Uterus (tissue), 4 donors: Measurements from ENCODE around the gene FST. TPM values are rescaled to one million over a fixed set of nuclear protein-coding genes. Genes with fewer than 3 reads are reported as not detected.

Source experiments
- DNase-seq, 2 donors: peaks; one replicate each; pipeline ENCODE4 v3.0.0-alpha.2; 2019 to 2020
- H3K27ac ChIP-seq, 2 donors: fragments of 200-600 bp; sonication (generic); 1 replicate in 1 of 2; 2 replicates in 1 of 2; pipeline ENCODE4 v1.5.1; 2016 to 2018
- H3K27me3 ChIP-seq, 2 donors: fragments of 200-600 bp; sonication (generic); one replicate each; pipeline ENCODE4 v1.5.1; 2018 to 2019; ENCODE audit warnings: control low read depth in 1 of 2
- H3K36me3 ChIP-seq, 2 donors: fragments of 200-600 bp; sonication (generic); one replicate each; pipeline ENCODE4 v1.5.1; 2019; ENCODE audit warnings: control low read depth in 1 of 2
- H3K4me1 ChIP-seq, 2 donors: fragments of 200-600 bp; sonication (generic); one replicate each; pipeline ENCODE4 v1.5.1; 2018 to 2019; ENCODE audit warnings: control low read depth in 1 of 2
- H3K4me3 ChIP-seq, 2 donors: fragments of 200-600 bp; sonication (generic); 1 replicate in 1 of 2; 2 replicates in 1 of 2; pipeline ENCODE4 v1.5.1; 2018 to 2019; ENCODE audit warnings: mild to moderate bottlenecking in 1 of 2
- H3K9me3 ChIP-seq, 2 donors: fragments of 200-600 bp; sonication (generic); one replicate each; pipeline ENCODE4 v1.5.1; 2019; ENCODE audit warnings: control low read depth in 1 of 2
- POLR2A ChIP-seq, 2 donors: fragments of 450-650 bp; IDR thresholded peaks; one replicate each; pipeline ENCODE4 v1.6.1; 2016; ENCODE audit warnings: antibody characterized with exemption in 2 of 2, mild to moderate bottlenecking in 1 of 2, moderate library complexity in 1 of 2
- intact Hi-C: fragments of 100-400 bp; cut with DNase I; formaldehyde crosslinking; loops from one replicate; pipeline ENCODE4 v1.15.1; 2023; ENCODE audit warnings: low total_unique reads
- total RNA-seq, 4 donors: library from RNA; depleted of rRNA in 3 of 4; stranded (reverse); fragments of >200 nt in 3 of 4; gene quantifications; one replicate each; pipeline versions ENCODE4 v1.1.0 to v1.2.4, GENCODE V29; 2014 to 2023
- TF ChIP-seq, protein P1 (sequence below), 4 experiments: fragments of 200-600 bp in 2 of 4; fragments of 450-650 bp in 2 of 4; sonication (generic) in 2 of 4; IDR thresholded peaks; one replicate each; pipeline ENCODE4 v1.5.1; 2016 to 2019; ENCODE audit warnings: antibody characterized with exemption in 4 of 4, mild to moderate bottlenecking in 2 of 4, moderate library complexity in 1 of 4
- donor health status: DM: yes; HTN: yes; CAD: no.

The FST gene
- total RNA-seq, 4 donors from 2014 or later: 0.51 to 10.0 (median 6.8) TPM

DNA sequence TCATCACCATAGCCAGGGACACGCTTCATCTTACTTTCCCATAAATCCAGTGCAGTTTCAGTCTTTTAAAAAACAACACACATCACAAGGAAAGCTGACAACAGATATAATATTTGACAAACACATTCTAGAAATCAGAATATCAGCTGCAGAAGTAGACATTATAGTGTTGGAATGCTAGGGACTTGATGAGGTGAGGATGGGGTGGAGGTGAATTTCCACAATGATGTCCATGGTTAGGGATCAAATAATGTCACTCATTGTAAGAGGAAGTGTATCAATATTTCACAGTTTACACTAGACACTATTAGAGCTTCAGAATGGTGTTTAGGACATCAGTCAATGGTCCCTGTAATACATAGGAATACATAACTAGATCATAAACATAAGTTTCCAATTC is 7.0 kb downstream of the FST start:
- TF ChIP-seq POLR2A (IDR thresholded peaks at IDR 0.05): no peak
- TF ChIP-seq, protein P1, sequence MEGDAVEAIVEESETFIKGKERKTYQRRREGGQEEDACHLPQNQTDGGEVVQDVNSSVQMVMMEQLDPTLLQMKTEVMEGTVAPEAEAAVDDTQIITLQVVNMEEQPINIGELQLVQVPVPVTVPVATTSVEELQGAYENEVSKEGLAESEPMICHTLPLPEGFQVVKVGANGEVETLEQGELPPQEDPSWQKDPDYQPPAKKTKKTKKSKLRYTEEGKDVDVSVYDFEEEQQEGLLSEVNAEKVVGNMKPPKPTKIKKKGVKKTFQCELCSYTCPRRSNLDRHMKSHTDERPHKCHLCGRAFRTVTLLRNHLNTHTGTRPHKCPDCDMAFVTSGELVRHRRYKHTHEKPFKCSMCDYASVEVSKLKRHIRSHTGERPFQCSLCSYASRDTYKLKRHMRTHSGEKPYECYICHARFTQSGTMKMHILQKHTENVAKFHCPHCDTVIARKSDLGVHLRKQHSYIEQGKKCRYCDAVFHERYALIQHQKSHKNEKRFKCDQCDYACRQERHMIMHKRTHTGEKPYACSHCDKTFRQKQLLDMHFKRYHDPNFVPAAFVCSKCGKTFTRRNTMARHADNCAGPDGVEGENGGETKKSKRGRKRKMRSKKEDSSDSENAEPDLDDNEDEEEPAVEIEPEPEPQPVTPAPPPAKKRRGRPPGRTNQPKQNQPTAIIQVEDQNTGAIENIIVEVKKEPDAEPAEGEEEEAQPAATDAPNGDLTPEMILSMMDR (IDR thresholded peaks at IDR 0.05): no peak
- Histone ChIP-seq H3K36me3 (no peaks in the 10 kb centered on the region), H3K27ac (no peak overlapping the region), H3K9me3 (no peaks in the 10 kb centered on the region), H3K27me3 (no peaks in the 10 kb centered on the region), H3K4me1 (no peaks in the 10 kb centered on the region), H3K4me3 (no peak overlapping the region)
- DNase-seq: no peak
- intact Hi-C loops: no loop called here

DNA sequence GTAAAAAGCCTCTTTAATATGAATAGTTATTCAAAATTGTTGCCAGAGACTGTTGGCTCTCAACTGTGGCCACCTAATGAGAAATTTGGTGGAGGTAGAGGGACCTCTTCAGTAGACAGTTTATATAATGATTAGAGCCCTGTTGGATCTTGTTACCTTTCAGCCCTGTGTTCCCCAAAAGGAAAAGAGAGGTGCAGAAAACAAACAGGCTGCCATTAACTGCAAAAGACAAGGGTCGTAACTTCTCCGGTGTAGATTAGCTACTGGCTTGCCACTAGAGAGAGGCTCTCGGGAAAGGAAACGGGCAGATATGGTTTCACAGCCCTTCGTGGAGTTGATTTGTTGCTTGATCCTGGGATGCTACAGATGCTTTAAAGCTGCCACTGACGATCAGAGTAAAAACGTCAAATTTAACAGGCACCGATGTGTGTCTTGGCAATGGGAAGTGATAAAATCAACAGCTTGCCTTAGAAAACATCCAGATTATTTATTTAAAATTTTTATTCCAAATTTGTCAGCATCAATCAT is 7.8 kb downstream of the FST start:
- Histone ChIP-seq H3K4me1 (no peaks in the 10 kb centered on the region), H3K9me3 (no peaks in the 10 kb centered on the region), H3K4me3 (no peak overlapping the region), H3K27ac (no peak overlapping the region), H3K36me3 (no peaks in the 10 kb centered on the region), H3K27me3 (no peaks in the 10 kb centered on the region)
- no peak for TF ChIP-seq POLR2A (IDR thresholded peaks at IDR 0.05)
- TF ChIP-seq, protein P1 (IDR thresholded peaks at IDR 0.05): no peak
- intact Hi-C loops: no loop called here
- no peak for DNase-seq

DNA sequence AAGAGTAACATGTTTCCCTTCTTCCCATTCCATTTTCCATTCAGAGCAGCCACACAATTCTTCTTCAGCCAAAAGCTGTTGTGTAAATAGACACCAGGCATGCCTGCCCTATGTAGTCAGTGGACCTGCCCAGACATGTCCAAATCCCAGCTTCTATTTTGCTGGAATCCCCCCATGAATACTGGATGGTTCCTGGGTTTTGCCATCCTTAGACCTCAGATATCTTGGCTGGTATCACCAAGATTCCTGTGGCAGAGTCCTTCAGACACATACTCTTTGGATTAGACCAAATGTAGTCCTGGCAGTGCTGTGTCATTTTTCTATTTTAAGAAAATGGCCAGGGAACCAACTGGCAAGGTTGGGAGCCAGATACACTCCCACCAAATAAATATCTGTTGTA is 10.3 kb downstream of the FST start:
- Histone ChIP-seq H3K36me3 (no peaks in the 10 kb centered on the region), H3K4me3 (no peak overlapping the region), H3K27me3 (no peaks in the 10 kb centered on the region), H3K9me3 (no peaks in the 10 kb centered on the region), H3K27ac (no peak overlapping the region), H3K4me1 (no peaks in the 10 kb centered on the region)
- TF ChIP-seq, protein P1 (IDR thresholded peaks at IDR 0.05): no peak
- no peak for TF ChIP-seq POLR2A (IDR thresholded peaks at IDR 0.05)
- no peak for DNase-seq
- intact Hi-C loops: no loop called here

DNA sequence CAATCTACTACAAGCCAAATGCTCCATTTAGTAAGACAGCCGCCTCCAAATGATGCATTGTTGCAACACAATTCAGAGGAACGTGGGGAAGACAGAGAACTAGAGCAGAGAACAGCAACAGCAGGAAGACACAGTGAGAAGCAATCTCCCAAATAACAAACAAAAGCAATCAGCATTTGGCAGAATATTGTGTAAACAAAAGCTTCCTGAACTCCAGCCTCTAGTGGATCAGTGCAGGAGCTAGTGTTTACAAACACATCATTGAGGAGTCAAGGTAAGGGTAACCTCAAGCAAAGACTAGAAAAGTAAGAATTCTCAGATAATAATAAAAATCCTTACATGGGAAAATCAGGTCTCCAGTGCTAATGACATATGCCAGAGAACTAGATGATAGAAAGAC is 20.6 kb downstream of the FST start:
- no peak for TF ChIP-seq POLR2A (IDR thresholded peaks at IDR 0.05)
- TF ChIP-seq, protein P1 (IDR thresholded peaks at IDR 0.05): no peak
- Histone ChIP-seq H3K27ac (no peak overlapping the region), H3K4me3 (no peak overlapping the region), H3K36me3 (no peaks in the 10 kb centered on the region), H3K9me3 (no peaks in the 10 kb centered on the region), H3K27me3 (no peaks in the 10 kb centered on the region), H3K4me1 (no peaks in the 10 kb centered on the region)
- intact Hi-C loops: no loop called here
- no peak for DNase-seq

DNA sequence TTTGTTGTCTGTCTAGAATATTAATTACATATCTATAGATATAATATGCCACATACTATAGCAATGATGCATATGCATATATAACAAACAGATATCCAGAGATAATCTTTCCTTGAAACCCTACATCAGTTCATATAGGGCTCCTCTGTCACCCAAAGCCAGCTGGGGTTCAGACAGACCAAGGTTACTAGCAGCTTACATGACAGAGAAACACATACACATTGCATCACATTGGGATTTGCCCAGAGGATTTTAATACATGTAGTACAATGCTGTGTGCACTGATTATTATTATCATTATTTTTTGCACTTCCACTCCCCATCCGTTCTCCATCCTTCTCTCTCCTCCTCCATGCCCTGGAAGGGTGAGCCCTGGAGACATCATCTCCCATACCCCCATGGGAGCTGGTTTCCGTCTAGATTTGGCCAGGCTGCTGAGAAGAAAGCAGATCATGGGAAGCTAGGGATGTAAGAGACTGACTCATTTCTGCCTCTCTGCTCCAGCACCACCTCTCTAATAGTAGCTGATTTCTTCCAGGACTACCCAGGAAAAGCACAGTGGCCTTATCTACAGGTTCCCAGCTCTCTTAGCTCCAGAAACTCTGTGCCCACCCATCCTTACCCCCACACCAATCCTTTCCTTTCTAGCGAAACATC is 23.3 kb downstream of the FST start:
- intact Hi-C loops: no loop called here
- Histone ChIP-seq H3K27me3 (no peaks in the 10 kb centered on the region), H3K27ac (no peak overlapping the region), H3K4me1 (no peaks in the 10 kb centered on the region), H3K9me3 (no peaks in the 10 kb centered on the region), H3K4me3 (no peak overlapping the region), H3K36me3 (no peaks in the 10 kb centered on the region)
- no peak for TF ChIP-seq POLR2A (IDR thresholded peaks at IDR 0.05)
- TF ChIP-seq, protein P1 (IDR thresholded peaks at IDR 0.05): no peak
- DNase-seq: no peak
